H9 (cell line): Measurements from ENCODE around the gene ZBTB44. TPM values are rescaled to one million over a fixed set of nuclear protein-coding genes. Genes with fewer than 3 reads are reported as not detected.

ENCODE experiments used
- DNase-seq: peaks from one replicate; pipeline ENCODE4 v3.0.0-alpha.2; 2017
- H2AFZ ChIP-seq: one replicate; pipeline ENCODE4 v1.6.1; 2013; ENCODE audit warnings: mild to moderate bottlenecking, low read length, control low read depth, moderate library complexity
- H2AK5ac ChIP-seq: 2 replicates; pipeline ENCODE4 v1.6.1; 2013; ENCODE audit warnings: low read length, control low read depth, mixed read lengths; ENCODE audit not compliant: insufficient read length
- H2BK120ac ChIP-seq: one replicate; pipeline ENCODE4 v1.6.1; 2013; ENCODE audit warnings: low read depth, mild to moderate bottlenecking, low read length, control low read depth, inconsistent platforms; ENCODE audit not compliant: poor library complexity, severe bottlenecking
- H2BK12ac ChIP-seq: 2 replicates; pipeline ENCODE4 v1.6.1; 2013; ENCODE audit warnings: low read length, control low read depth, mixed read lengths, low read depth; ENCODE audit not compliant: insufficient read length
- H2BK15ac ChIP-seq: 2 replicates; pipeline ENCODE4 v1.6.1; 2013; ENCODE audit warnings: low read depth, low read length, control low read depth
- H2BK20ac ChIP-seq: one replicate; pipeline ENCODE4 v1.6.1; 2013; ENCODE audit warnings: low read depth, mild to moderate bottlenecking, low read length, control low read depth, inconsistent platforms; ENCODE audit not compliant: poor library complexity, severe bottlenecking
- H2BK5ac ChIP-seq: 2 replicates; pipeline ENCODE4 v1.6.1; 2013; ENCODE audit warnings: low read length, control low read depth, mixed read lengths; ENCODE audit not compliant: insufficient read length
- H3K14ac ChIP-seq: 2 replicates; pipeline ENCODE4 v1.6.1; 2013; ENCODE audit warnings: low read length, control low read depth; ENCODE audit not compliant: insufficient read depth
- H3K18ac ChIP-seq: 2 replicates; pipeline ENCODE4 v1.6.1; 2013; ENCODE audit warnings: low read depth, mild to moderate bottlenecking, mixed read lengths, low read length, control low read depth; ENCODE audit not compliant: insufficient read length
- H3K23ac ChIP-seq: 2 replicates; pipeline ENCODE4 v1.6.1; 2013; ENCODE audit warnings: low read length, control low read depth, mixed read lengths, low read depth; ENCODE audit not compliant: insufficient read length
- H3K23me2 ChIP-seq: 2 replicates; pipeline ENCODE4 v1.6.1; 2013; ENCODE audit warnings: low read depth, mild to moderate bottlenecking, mixed read lengths, low read length, control low read depth; ENCODE audit not compliant: insufficient read length, poor library complexity, severe bottlenecking
- H3K27ac ChIP-seq: 2 replicates; pipeline ENCODE4 v1.5.1; 2013; ENCODE audit warnings: low read length, control low read depth, mixed read lengths, low read depth; ENCODE audit not compliant: insufficient read length
- H3K27me3 ChIP-seq: 2 replicates; pipeline ENCODE4 v1.6.1; 2013; ENCODE audit warnings: low read length, control low read depth, inconsistent platforms; ENCODE audit not compliant: insufficient read depth
- H3K4ac ChIP-seq: 2 replicates; pipeline ENCODE4 v1.6.1; 2013; ENCODE audit warnings: low read depth, mild to moderate bottlenecking, control low read depth, inconsistent platforms, low read length, moderate library complexity
- H3K4me1 ChIP-seq: 2 replicates; pipeline ENCODE4 v1.6.1; 2013; ENCODE audit warnings: low read length, control low read depth, inconsistent platforms; ENCODE audit not compliant: insufficient read depth
- H3K4me2 ChIP-seq: 2 replicates; pipeline ENCODE4 v1.6.1; 2013; ENCODE audit warnings: low read length, control low read depth, mixed read lengths; ENCODE audit not compliant: insufficient read length, insufficient read depth
- H3K56ac ChIP-seq: 2 replicates; pipeline ENCODE4 v1.6.1; 2013; ENCODE audit warnings: low read depth, mild to moderate bottlenecking, mixed read lengths, low read length, control low read depth; ENCODE audit not compliant: insufficient read length
- H3K79me1 ChIP-seq: 2 replicates; pipeline ENCODE4 v1.6.1; 2013; ENCODE audit warnings: low read depth, mild to moderate bottlenecking, moderate library complexity, low read length, control low read depth, inconsistent platforms; ENCODE audit not compliant: insufficient read depth, poor library complexity, severe bottlenecking
- H3K79me2 ChIP-seq: 2 replicates; pipeline ENCODE4 v1.6.1; 2013; ENCODE audit warnings: low read length, control low read depth, inconsistent platforms; ENCODE audit not compliant: insufficient read depth
- H3K9ac ChIP-seq: 2 replicates; pipeline ENCODE4 v1.6.1; 2013; ENCODE audit warnings: low read length, control low read depth, mixed read lengths; ENCODE audit not compliant: insufficient read length; ENCODE audit errors: extremely low read depth
- H3K9me3 ChIP-seq: one replicate; pipeline ENCODE4 v1.6.1; 2013; ENCODE audit warnings: low read depth, low read length, inconsistent platforms; ENCODE audit not compliant: control insufficient read depth
- H3T11ph ChIP-seq: one replicate; pipeline ENCODE4 v1.6.1; 2013; ENCODE audit warnings: mild to moderate bottlenecking, low read length, control low read depth, inconsistent platforms
- H4K20me1 ChIP-seq: one replicate; pipeline ENCODE4 v1.6.1; 2013; ENCODE audit not compliant: control insufficient read depth, insufficient read length, insufficient read depth
- H4K5ac ChIP-seq: 2 replicates; pipeline ENCODE4 v1.6.1; 2013; ENCODE audit warnings: low read depth, mild to moderate bottlenecking, mixed read lengths, low read length, control low read depth; ENCODE audit not compliant: insufficient read length
- H4K8ac ChIP-seq: replicated peaks from 2 replicates; pipeline ENCODE4 v1.6.1; 2013; ENCODE audit warnings: low read length, control low read depth, mixed read lengths, low read depth; ENCODE audit not compliant: insufficient read length
- H4K91ac ChIP-seq: 2 replicates; pipeline ENCODE4 v1.6.1; 2013; ENCODE audit warnings: low read depth, mild to moderate bottlenecking, moderate library complexity, mixed read lengths, low read length, control low read depth; ENCODE audit not compliant: insufficient read length
- H3K27ac Mint-ChIP-seq, 3 experiments: 2 replicates in 2 of 3; 3 replicates in 1 of 3; pipeline ENCODE4 v1.8.0; 2020 to 2021; ENCODE audit warnings: mixed read lengths in 3 of 3, mild to moderate bottlenecking in 1 of 3, moderate library complexity in 1 of 3
- H3K27me3 Mint-ChIP-seq: 2 replicates; pipeline ENCODE4 v1.8.0; 2021; ENCODE audit warnings: low read depth, mild to moderate bottlenecking, moderate library complexity, mixed read lengths
- H3K36me3 Mint-ChIP-seq, 3 experiments: 2 replicates in 2 of 3; 3 replicates in 1 of 3; pipeline ENCODE4 v1.8.0; 2020 to 2021; ENCODE audit warnings: low read depth in 3 of 3, mixed read lengths in 3 of 3; ENCODE audit not compliant: insufficient read depth in 1 of 3
- H3K4me1 Mint-ChIP-seq, 2 experiments: 2 replicates each; pipeline ENCODE4 v1.8.0; 2020; ENCODE audit warnings: mixed read lengths in 2 of 2
- H3K4me3 Mint-ChIP-seq, 2 experiments: 2 replicates in 1 of 2; 3 replicates in 1 of 2; pipeline ENCODE4 v1.8.0; 2020 to 2021; ENCODE audit warnings: mild to moderate bottlenecking in 2 of 2, mixed read lengths in 2 of 2, moderate library complexity in 1 of 2
- H3K9me3 Mint-ChIP-seq, 2 experiments: 2 replicates in 1 of 2; 3 replicates in 1 of 2; pipeline ENCODE4 v1.8.0; 2020; ENCODE audit warnings: mild to moderate bottlenecking in 2 of 2, mixed read lengths in 2 of 2, moderate library complexity in 1 of 2
- CTCF ChIP-seq: fragments of 200-600 bp; sonication (generic); conservative IDR thresholded peaks from 3 replicates; pipeline ENCODE4 v1.8.0; 2021; ENCODE audit warnings: antibody characterized with exemption, mild to moderate bottlenecking
- WGBS: extraction: QIAGEN DNeasy Blood & Tissue Kit; methylation state at CpG from one replicate; pipeline ENCODE4 v1.1.7; 2013; ENCODE audit warnings: missing lambda C conversion rate, low lambda C conversion rate, mixed read lengths; ENCODE audit not compliant: insufficient read length; ENCODE audit errors: extremely low coverage; 5-methylcytosine and 5-hydroxymethylcytosine counted together
- total RNA-seq: library from RNA; stranded (reverse); gene quantifications from 2 replicates; pipeline ENCODE4 v1.2.1, GENCODE V29; 2021

The ZBTB44 gene
- total RNA-seq, 1 experiment from 2014 or later, result 67.7 TPM

- no peak overlapping the region for H3K18ac ChIP-seq
- no peak overlapping the region for H2AK5ac ChIP-seq
- no peaks in the 10 kb centered on the region for H3K23me2 ChIP-seq
- Mint-ChIP-seq H3K27ac (no peak overlapping the region), H3K4me1 (peaks cover 5 to 13% of the 10 kb centered on the region in 2 experiments), H3K36me3 (peaks cover 0 to 6% (median 0%) of the 10 kb centered on the region in 3 experiments; a peak in 2 of 7 replicates), H3K4me3 (no peak overlapping the region), H3K9me3 (no peaks in the 10 kb centered on the region), H3K27me3 (no peaks in the 10 kb centered on the region)
- H3K23ac ChIP-seq, result no peak overlapping the region
- H3K4me2 ChIP-seq, result no peak overlapping the region
- no peak overlapping the region for H4K8ac ChIP-seq
- no peak overlapping the region for H3K4ac ChIP-seq
- peaks cover 4% of the 10 kb centered on the region; the same call in 1 of the 2 replicates for H3K4me1 ChIP-seq
- no peak overlapping the region for H3K56ac ChIP-seq
- no CpG with 5 or more reads among the region's 14 CpGs for WGBS
- H4K20me1 ChIP-seq, result no peaks in the 10 kb centered on the region
- no peak overlapping the region for H3K9ac ChIP-seq
- no peak overlapping the region for H4K5ac ChIP-seq
- H3K9me3 ChIP-seq, result no peaks in the 10 kb centered on the region
- H3K14ac ChIP-seq, result no peak overlapping the region
- no peak for TF ChIP-seq CTCF
- H3K79me2 ChIP-seq, result no peaks in the 10 kb centered on the region
- no peak overlapping the region for H2BK120ac ChIP-seq
- no peak for DNase-seq
- H3K79me1 ChIP-seq, result no peaks in the 10 kb centered on the region
- no peak overlapping the region for H2BK15ac ChIP-seq
- H4K91ac ChIP-seq, result no peak overlapping the region
- H3T11ph ChIP-seq, result no peak overlapping the region
- H2BK12ac ChIP-seq, result no peak overlapping the region
- no peak overlapping the region for H2BK5ac ChIP-seq
- H3K27me3 ChIP-seq, result no peaks in the 10 kb centered on the region
- no peak overlapping the region for H2AFZ ChIP-seq
- H2BK20ac ChIP-seq, result no peak overlapping the region
- no peak overlapping the region for H3K27ac ChIP-seq
Observed at GRCh38 chr11:130188047-130188446, 126.7 kb downstream of the ZBTB44 start.
